SK-N-SH treated with all-trans-retinoic acid at 6 μM for 48 hours (cell line): Measurements from ENCODE around the gene NCOA6.

ENCODE experiments used
- ATAC-seq: fragments of 200-7000 bp; cut with Tn5 transposase; 3 replicates; pipeline ENCODE4 v1.9.1; 2020; ENCODE audit warnings: mild to moderate bottlenecking, moderate library complexity
- BACH2 ChIP-seq: fragments of 250-450 bp; sonication (Bioruptor Pico); IDR thresholded peaks from 2 replicates; pipeline ENCODE4 v1.9.0; 2021; ENCODE audit warnings: mild to moderate bottlenecking, borderline replicate concordance
- CSDC2 ChIP-seq: fragments of 250-450 bp; sonication (Bioruptor Pico); IDR thresholded peaks from 2 replicates; pipeline ENCODE4 v1.5.0; 2020; ENCODE audit warnings: mild to moderate bottlenecking, moderate library complexity
- CSRNP3 ChIP-seq: fragments of 250-450 bp; sonication (Bioruptor Pico); IDR thresholded peaks from 2 replicates; pipeline ENCODE4 v1.5.1; 2021; ENCODE audit warnings: mild to moderate bottlenecking, moderate library complexity
- ESRRG ChIP-seq: fragments of 250-450 bp; sonication (Bioruptor Pico); IDR thresholded peaks from 2 replicates; pipeline ENCODE4 v1.6.1; 2021; ENCODE audit warnings: mild to moderate bottlenecking
- GLIS3 ChIP-seq: fragments of 250-450 bp; sonication (Bioruptor Pico); IDR thresholded peaks from 2 replicates; pipeline ENCODE4 v1.5.0; 2020; ENCODE audit warnings: mild to moderate bottlenecking, moderate library complexity
- ISL1 ChIP-seq: fragments of 250-450 bp; sonication (Bioruptor Pico); IDR thresholded peaks from 2 replicates; pipeline ENCODE4 v2.1.2; 2022; ENCODE audit warnings: mild to moderate bottlenecking, moderate library complexity
- OSR1 ChIP-seq: fragments of 250-450 bp; sonication (Bioruptor Pico); IDR thresholded peaks from 2 replicates; pipeline ENCODE4 v1.8.0; 2022; ENCODE audit warnings: moderate library complexity, mild to moderate bottlenecking, inconsistent platforms
- POU6F1 ChIP-seq: fragments of 250-450 bp; sonication (Bioruptor Pico); IDR thresholded peaks from 2 replicates; pipeline ENCODE4 v1.8.0; 2021; ENCODE audit warnings: low read depth, mild to moderate bottlenecking, moderate library complexity, borderline replicate concordance
- PPARA ChIP-seq: fragments of 250-450 bp; sonication (Bioruptor Pico); IDR thresholded peaks from 2 replicates; pipeline ENCODE4 v1.5.0; 2020; ENCODE audit warnings: mild to moderate bottlenecking, borderline replicate concordance
- RARB ChIP-seq: fragments of 250-450 bp; sonication (Bioruptor Pico); IDR thresholded peaks from 2 replicates; pipeline ENCODE4 v1.8.0; 2021; ENCODE audit warnings: mild to moderate bottlenecking, moderate library complexity
- SNAI2 ChIP-seq: fragments of 250-450 bp; sonication (Bioruptor Pico); IDR thresholded peaks from 2 replicates; pipeline ENCODE4 v1.5.0; 2020; ENCODE audit warnings: mild to moderate bottlenecking, moderate library complexity
- TSHZ2 ChIP-seq: fragments of 250-450 bp; sonication (Bioruptor Pico); IDR thresholded peaks from 2 replicates; pipeline ENCODE4 v1.5.0; 2020; ENCODE audit warnings: mild to moderate bottlenecking, moderate library complexity
- ZC3H10 ChIP-seq: fragments of 250-450 bp; sonication (Bioruptor Pico); IDR thresholded peaks from 2 replicates; pipeline ENCODE4 v1.5.1; 2021; ENCODE audit warnings: mild to moderate bottlenecking, moderate library complexity
- ZFP3 ChIP-seq: fragments of 250-450 bp; sonication (Bioruptor Pico); IDR thresholded peaks from 2 replicates; pipeline ENCODE4 v1.5.0; 2020; ENCODE audit warnings: mild to moderate bottlenecking, moderate library complexity
- ZFP30 ChIP-seq: fragments of 450-650 bp; formaldehyde crosslinking; IDR thresholded peaks from 2 replicates; pipeline ENCODE4 v1.5.0; 2022; ENCODE audit warnings: mild to moderate bottlenecking, moderate library complexity
- ZNF565 ChIP-seq: fragments of 450-650 bp; formaldehyde crosslinking; conservative IDR thresholded peaks from 2 replicates; pipeline ENCODE4 v1.5.0; 2020; ENCODE audit warnings: low read depth, mild to moderate bottlenecking, moderate library complexity
- TF ChIP-seq, protein P1 (sequence below): fragments of 250-450 bp; sonication (Bioruptor Pico); IDR thresholded peaks from 2 replicates; pipeline ENCODE4 v1.8.0; 2020; ENCODE audit warnings: mild to moderate bottlenecking, moderate library complexity, borderline replicate concordance
- TF ChIP-seq, protein P2 (sequence below): fragments of 250-450 bp; sonication (Bioruptor Pico); IDR thresholded peaks from 2 replicates; pipeline ENCODE4 v1.5.1; 2020; ENCODE audit warnings: low read depth, mild to moderate bottlenecking, moderate library complexity

The NCOA6 gene

DNA sequence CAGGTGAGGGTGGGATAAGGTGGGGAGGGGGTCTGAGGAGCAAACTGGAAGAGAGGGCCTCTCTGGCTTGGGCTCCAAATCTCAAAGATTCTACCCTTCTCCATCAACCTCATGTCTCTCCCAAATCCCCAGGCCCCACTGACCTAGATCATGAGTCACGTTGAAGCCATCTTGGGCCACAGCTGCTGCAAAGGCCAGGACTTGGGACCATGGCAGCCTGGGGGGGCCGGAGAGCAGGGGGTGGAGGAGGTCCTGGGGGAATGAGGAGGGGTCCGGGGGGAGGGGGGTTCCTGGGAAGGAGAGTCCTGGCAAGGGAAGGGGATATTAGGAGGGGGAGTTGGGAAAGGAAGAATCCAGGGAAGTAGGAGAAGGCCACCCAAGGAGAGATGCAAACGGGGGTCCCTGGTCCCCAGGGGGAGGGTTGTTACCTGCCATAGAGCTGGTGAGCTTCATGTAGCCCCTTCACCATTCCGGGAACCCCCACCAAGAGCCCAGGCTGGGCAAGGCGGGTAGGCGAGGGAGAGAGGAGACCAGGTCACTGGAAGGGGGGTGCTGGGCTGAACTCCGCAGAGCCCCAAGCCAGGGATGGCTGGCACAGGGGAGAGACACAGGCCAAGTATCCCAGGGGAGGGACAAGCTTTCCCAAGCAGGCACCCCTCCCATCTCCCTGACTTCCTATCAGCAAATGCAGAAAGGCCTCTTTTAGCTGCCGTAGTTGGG is 34.5 kb upstream of the NCOA6 start:
- TF ChIP-seq ISL1 (CRISPR knock-in tag), result no peak
- TF ChIP-seq GLIS3 (CRISPR knock-in tag), result no peak
- TF ChIP-seq, protein P1, sequence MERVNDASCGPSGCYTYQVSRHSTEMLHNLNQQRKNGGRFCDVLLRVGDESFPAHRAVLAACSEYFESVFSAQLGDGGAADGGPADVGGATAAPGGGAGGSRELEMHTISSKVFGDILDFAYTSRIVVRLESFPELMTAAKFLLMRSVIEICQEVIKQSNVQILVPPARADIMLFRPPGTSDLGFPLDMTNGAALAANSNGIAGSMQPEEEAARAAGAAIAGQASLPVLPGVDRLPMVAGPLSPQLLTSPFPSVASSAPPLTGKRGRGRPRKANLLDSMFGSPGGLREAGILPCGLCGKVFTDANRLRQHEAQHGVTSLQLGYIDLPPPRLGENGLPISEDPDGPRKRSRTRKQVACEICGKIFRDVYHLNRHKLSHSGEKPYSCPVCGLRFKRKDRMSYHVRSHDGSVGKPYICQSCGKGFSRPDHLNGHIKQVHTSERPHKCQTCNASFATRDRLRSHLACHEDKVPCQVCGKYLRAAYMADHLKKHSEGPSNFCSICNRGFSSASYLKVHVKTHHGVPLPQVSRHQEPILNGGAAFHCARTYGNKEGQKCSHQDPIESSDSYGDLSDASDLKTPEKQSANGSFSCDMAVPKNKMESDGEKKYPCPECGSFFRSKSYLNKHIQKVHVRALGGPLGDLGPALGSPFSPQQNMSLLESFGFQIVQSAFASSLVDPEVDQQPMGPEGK (CRISPR knock-in tag), result no peak
- no peak for TF ChIP-seq SNAI2 (CRISPR knock-in tag)
- no peak for TF ChIP-seq TSHZ2 (CRISPR knock-in tag)
- no peak for TF ChIP-seq ZNF565
- no peak for TF ChIP-seq CSDC2 (CRISPR knock-in tag)
- no peak for TF ChIP-seq PPARA (CRISPR knock-in tag)
- TF ChIP-seq OSR1 (CRISPR knock-in tag), result no peak
- TF ChIP-seq CSRNP3 (CRISPR knock-in tag), result no peak
- no peak for TF ChIP-seq ZFP3 (CRISPR knock-in tag)
- TF ChIP-seq RARB (CRISPR knock-in tag), result no peak
- no peak for TF ChIP-seq ZFP30 (CRISPR knock-in tag)
- no peak for TF ChIP-seq POU6F1
- TF ChIP-seq ZC3H10 (CRISPR knock-in tag), result no peak
- TF ChIP-seq, protein P2, sequence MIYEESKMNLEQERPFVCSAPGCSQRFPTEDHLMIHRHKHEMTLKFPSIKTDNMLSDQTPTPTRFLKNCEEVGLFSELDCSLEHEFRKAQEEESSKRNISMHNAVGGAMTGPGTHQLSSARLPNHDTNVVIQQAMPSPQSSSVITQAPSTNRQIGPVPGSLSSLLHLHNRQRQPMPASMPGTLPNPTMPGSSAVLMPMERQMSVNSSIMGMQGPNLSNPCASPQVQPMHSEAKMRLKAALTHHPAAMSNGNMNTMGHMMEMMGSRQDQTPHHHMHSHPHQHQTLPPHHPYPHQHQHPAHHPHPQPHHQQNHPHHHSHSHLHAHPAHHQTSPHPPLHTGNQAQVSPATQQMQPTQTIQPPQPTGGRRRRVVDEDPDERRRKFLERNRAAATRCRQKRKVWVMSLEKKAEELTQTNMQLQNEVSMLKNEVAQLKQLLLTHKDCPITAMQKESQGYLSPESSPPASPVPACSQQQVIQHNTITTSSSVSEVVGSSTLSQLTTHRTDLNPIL, result no peak
- TF ChIP-seq BACH2 (CRISPR knock-in tag), result no peak
- no peak for ATAC-seq

DNA sequence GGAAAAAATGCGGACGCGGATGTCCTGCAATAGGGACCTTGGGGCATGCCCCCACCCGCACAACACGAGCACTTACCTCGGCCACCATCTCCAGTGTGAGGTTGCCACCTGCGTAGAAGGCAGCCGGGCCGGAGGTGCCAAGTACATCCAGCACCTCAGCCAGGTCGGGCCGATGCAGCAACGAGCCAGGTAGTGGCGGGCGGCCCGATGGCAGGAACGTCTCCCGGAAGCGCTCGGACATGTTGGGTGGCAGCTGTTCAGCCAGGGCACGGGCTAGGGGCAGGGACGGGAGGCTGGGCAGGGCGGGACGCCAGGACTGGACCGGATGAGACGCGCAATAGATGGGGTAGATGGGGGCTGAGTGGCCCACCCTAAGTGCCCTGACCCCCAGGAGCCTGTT is 33.9 kb upstream of the NCOA6 start:
- TF ChIP-seq CSDC2 (CRISPR knock-in tag), result no peak
- no peak for TF ChIP-seq ZFP3 (CRISPR knock-in tag)
- ATAC-seq, result no peak

GRCh38 chr20:34852298-34852697 is 26.8 kb upstream of the NCOA6 start:
- no peak for ATAC-seq
- TF ChIP-seq CSDC2 (CRISPR knock-in tag), result no peak
- TF ChIP-seq ZFP3 (CRISPR knock-in tag), result no peak
- TF ChIP-seq CSRNP3 (CRISPR knock-in tag), result no peak
- no peak for TF ChIP-seq OSR1 (CRISPR knock-in tag)
- TF ChIP-seq ESRRG, result no peak
- TF ChIP-seq POU6F1, result no peak
- TF ChIP-seq TSHZ2 (CRISPR knock-in tag), result no peak
- TF ChIP-seq, all 23 proteins: peak for 0
